ENCODE results near the gene MAPK8.

The MAPK8 gene

DNA sequence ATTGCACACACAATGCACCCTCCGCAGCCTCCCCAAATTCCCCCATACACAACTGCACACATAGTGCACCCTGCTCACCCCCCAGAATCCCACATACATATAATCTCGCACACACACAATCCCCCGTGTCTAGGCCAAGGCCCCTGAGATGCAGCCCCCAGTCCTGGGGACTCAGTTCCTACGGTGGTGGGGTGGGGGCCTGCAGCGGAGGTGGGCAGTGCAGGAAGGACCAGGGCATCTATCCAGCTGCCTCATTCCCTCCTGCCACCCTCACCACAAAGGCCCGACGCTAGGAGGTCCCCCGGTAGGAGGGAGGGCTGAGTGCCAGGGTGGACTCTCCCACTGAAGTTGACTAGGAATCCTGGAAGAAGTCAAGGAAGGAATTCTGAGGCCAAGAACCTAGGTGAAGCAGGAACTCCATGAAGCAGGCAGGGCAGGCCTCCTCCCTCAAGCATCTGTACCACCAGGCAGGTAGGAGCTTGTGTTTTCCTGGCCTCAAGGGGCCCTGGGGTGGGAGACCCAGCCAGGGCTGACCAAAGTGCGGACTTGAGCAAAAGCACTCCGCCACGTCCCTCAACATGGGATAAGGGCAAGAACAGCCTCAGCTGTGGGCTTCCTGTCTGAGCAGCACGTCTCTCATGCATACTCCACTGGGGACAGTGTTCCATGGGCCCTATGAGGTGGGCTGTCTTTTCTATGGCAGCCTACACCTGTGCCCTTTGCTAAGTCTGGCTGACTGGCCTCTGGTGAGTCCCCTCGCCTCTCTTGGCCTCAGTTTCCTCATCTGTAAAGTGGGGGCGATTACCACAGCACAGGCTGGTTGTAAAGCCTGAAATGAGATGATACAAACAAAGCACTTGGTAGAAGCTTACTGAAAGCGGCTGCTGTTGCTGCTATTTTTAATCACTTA lies 145.7 kb downstream of the MAPK8 start:
- DNase-seq, result no peak

DNA sequence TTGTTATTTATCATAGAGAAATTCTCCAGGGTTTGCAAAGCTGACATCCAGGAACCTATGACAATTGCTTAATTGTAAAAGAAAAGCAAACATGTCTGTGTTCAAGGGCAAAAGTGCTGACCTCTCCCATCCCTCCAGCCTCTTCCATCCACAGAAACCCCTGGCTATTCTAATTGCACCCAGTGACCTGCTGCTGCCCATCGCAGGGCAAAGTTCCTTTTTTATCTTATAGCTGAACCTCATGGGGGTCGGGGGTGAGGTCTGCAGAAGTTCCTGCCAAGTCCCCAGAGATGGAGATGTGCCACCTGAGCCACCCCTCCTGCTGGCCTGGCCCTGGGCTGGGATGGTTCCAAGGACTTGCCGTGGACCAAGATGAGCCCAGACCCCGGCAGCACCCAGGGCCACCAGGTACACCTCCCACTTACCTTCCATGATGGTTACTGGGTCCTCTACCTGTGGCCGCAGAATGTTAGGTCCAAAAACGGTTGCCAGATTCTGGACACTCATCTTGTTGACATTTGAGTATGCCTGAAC lies 146.5 kb downstream of the MAPK8 start:
- DNase-seq, result no peak

DNA sequence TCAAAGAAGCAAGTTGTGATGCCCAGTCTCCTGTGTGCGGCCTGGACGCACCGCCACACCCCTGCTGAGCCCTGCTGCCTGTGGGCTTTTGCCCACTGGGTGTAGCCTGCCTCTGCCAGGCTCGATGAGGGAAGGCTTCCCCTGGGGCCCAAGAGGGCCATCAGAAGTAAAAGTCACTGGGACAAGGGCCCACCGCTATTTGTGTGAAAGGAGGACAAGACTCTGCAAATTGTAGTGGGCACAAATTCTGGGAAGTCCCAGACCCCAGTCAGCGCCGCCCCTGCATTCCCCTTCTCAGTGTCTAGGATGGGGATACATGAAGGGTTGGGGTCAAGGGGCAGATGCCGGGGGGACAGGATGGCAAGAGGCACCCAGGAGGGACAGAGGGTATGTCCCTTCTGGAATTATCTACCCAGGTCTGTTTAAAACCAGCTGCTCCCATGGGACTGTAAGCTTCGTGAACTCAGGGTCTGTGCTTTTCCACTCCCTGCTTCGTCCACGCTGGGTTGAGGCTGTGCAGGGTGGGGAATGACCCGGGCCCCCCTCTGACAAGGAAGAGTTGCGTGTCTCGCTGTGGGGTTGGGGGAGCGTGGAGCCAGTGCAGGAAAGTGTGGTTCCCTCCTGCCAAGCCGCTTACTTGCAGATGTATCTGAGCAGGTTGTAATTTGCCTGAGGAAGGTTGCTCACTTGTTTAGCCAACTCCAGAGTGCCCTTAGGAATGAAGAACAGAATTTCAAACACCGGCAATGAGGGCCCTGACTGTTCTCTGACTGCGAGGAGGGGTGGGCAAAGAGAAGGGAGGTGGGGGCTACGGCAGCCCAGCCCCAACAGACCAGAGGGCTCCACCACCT lies 147.2 kb downstream of the MAPK8 start:
- no peak for DNase-seq

DNA sequence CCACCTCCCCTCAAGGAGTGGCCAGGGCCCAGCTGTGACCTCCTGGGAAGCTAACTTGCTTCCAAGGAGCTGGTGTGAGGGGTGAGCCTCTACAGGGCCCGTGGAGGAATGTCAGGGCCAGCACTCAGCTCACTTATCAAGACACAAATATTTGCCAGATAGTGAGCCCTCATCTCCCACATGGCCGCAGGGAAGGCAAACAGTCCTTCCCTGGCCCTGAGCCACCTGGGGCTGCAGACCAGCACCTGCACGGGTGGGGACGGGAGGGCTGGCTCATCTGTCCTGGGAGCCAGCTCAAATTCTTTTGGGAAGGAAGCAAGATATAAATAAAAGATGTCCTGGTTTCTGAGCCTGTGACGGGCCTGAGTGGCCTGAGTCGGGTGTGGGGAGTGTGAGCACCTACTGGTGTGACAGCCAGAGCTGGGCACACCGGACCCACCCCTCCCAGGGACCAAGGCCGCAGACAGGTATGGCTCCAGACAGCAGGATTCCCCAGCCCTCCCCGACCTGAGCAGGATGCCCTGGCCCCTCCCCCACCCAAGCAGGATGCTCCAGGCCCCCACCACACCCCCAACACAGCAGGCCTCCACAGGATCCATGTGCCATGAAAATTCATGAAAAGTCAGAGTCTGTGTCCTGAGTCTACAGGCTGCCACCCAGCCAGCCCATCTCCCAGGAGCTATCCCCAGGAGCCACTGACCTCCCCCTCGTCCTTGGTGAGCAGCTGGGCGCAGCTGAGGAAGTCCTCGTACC lies 148.0 kb downstream of the MAPK8 start:
- DNase-seq, result no peak

DNA sequence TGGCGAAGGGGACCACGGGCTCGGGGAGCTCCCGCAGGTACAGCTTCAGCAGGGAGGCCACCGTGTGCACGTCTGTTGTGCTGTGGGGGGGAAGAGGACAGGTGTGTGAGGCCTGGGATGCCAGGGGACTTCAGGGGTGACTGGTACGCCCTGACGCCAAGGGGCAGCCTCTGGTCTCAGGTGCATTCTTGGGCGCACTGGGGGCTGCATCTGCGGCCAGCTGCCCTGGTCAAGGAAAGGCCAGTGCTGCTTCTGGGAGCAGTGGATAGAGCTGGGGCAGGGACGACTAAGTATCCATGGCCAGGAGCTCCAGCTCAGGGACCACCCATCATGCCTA lies 148.5 kb downstream of the MAPK8 start:
- no peak for DNase-seq

DNA sequence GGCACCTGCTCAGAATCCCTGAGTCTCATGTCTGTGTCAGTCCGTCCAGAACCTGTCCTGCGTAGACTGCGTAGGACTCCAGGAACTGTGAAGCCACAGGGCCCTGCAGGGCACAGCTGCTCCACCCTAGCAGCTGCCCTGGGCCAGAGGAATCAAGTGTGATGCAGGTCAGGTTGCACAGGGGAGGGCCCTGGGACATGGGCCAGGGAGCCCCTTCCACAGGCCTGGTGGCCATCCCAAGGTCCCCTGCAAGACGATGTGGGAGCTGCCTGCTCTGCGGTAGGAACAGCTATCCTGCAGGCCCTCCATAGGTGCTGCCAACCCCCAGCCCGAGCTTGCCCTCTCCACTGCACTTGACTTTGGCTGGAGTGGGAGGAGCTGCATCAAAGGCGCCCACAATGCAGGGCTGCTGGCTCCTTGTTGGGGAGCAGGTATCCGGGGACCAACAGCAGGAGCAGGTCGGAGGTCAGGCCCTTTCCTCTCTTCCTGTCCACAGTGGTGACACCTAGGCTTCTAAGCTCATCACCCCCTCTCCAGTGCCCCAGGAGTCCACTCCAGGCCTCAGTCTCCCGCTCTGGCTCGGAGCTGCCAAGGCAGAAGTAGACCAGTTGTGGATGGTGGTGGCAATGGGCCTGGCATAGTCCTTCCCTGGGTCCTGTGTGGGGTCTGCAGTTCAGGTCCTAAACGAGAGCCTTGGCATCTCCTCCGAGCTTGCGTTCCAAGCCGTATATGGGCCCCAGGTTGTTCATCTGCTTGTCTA lies 149.1 kb downstream of the MAPK8 start:
- DNase-seq, result no peak

DNA sequence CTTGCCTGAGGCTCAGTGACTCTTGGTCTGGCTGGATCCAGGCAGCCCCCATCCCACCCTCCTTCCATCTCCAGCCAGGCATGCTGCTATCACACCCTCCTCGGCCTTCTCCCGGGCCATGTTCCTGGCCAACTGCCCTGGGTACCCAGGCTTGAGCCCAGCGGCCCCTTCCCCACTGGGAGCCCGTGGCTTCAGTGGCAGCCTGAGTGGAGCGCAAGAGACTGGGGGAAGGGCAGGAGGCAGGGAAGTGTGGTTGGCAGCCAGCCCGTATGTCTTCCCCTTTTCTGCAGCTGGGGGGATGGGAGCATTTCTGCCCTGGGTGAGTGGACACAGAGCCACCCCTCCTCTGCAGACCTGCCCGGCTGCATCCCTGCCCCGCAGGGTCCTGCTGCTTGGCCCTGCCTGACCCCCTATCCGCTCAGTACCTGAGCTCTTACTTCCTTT lies 149.9 kb downstream of the MAPK8 start:
- DNase-seq, result no peak

DNA sequence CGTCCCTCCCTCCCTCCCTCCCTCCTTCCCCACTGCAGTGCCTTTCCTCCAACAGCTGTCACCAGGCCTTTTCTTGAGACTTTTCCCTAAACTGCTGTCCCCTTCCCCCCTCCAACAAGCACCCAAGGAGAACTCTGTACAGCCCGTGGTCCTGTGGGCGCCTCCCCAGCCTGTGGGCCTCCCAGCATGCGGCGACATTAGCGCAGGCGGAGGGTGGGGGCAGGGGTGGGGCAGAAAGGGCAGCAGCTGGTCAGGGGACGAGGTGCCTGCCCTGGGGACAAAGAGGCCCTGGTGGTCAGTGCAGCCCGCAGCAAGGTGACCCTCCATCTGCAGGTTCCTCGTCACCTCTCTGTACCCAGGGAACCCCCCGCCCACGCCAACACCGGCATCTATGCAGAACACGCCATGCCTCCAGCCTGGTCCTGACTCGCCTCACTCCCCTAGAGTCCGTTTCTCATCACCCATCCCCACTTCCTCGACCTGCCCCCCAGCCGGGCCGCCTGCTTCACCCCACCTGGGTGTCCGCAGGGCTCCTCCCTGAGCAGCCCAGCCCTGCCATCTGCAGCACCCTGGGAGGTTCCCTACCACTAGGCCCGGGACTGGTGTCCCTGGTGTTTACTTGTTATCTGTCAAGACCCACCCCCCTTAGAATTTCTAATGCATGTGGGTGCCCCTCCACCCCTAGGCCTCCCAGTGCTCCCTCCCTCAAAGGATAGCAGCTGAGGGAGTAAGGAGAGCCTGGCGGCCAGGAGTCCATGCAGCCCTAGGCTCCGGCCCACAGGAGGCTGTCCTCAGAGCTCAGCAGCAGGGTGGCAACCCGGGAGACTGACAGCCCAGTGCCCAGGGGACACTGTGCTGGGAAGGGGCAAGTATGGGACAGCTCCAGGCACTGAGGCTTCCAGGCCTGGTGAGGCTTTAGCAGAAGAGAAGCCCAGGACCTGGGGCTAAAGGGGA lies 150.6 kb downstream of the MAPK8 start:
- DNase-seq, result no peak

DNA sequence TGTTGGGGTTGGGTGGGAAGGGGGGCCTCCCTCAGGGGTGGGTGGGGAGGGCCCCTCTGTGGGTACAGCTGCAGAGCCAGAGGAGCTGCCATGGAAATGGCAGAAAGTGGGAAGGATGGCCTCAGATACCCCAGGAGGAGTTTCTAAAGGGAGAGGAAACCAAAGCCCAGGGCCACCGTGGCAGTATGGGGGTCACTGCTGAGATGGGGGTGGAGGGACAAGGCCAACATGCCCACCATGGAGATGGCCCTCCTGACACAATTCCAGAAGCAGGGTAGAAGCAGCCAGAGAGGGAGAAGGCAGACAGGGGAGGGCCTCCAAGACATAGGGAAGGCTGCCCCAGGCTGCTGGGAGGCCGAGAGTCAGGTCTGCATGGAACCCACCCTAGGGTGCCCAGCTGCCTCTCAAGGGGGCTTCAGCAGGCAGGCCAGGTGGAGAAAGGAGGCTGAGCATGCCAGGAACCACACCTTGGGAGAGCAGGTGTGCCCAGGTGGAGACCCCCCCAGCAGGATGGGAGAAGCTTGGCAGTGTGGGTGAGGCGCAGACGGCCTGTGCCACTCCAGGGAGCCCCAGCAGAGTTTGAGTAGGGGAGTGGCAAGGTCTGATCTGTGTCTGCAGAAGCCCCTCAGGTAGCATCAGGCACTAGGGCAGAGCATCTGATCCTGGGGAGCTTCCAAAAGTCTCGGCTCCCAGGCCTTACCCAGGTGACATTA lies 151.6 kb downstream of the MAPK8 start:
- DNase-seq, result no peak

DNA sequence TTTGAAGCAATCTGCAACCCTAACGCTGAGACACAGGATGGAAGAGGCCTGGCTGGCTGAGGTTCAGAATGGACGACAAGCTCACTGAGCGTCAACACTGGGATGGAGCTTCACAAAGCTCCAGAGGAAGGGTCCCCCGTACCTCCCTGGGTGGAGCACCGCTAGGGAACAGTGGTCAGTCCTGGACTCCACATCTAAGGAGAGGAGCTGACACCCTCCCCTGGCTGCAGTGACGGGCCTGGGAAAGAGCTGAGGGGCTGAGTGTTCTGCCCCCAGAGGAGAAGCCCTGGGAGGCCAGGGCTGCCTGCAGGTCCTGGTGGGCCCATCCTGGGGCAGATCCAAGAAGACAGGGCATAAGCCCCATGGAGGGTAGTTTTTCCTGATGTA lies 152.2 kb downstream of the MAPK8 start:
- DNase-seq, result no peak

DNA sequence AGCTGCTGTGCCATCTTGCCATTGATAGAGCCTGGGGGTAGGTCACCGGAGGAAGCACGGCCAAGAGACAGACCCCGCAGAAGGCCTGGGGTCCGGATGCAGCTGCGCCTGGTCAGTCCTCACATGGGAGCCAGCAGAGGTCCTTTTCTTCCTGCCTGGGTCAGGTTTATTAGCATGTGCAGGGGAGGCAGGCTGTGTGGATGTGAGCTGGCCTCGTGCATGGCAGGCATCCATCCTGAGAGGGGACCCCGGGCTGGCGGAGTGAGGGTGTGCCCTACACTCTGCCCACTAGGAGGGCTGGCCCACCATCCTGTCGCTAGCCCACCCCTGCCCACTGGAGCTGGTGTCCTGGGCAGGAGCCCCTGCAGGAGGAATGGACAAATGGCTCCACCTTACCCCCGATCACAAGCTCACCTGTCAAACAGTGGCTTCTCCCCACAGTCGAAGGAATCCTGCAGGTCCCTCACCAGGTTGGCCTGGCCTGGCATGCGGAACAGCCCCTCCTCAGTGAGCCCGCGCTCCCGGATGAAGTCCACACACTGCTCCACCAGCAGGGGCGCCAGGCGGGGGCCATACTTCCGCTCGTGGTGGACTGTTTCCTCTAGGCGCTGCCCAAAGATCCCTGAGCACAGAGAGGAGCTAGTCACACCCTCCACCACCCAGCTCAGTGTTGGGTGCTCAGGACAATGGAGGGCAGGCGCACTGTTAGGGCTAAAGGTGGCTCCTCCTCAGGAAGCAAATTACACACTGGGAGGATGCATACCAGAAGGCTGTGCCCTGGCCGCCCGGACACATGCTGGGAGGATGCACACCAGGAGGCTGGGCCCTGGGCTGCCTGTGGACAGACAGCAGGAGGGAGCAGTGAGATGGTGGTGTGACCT lies 153.0 kb downstream of the MAPK8 start:
- DNase-seq, result no peak

DNA sequence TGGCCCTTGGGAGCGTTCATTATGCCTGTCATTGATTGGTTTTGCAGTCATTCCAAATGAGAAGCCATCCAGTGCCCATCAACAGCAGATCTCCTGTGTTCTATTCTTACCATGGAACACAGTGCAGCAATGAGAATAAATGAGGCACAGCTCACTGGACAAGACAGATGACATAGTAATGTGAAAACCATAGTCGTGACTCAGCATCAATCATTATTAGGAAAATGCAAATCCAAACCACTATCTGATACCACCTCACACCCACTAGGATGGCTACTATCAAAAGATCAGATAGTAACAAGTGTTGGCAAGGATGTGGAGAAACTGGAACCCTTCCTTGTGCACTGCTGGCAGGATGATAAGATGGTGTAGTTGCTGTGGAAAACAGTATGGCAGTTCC lies 153.7 kb downstream of the MAPK8 start:
- DNase-seq, result no peak

DNA sequence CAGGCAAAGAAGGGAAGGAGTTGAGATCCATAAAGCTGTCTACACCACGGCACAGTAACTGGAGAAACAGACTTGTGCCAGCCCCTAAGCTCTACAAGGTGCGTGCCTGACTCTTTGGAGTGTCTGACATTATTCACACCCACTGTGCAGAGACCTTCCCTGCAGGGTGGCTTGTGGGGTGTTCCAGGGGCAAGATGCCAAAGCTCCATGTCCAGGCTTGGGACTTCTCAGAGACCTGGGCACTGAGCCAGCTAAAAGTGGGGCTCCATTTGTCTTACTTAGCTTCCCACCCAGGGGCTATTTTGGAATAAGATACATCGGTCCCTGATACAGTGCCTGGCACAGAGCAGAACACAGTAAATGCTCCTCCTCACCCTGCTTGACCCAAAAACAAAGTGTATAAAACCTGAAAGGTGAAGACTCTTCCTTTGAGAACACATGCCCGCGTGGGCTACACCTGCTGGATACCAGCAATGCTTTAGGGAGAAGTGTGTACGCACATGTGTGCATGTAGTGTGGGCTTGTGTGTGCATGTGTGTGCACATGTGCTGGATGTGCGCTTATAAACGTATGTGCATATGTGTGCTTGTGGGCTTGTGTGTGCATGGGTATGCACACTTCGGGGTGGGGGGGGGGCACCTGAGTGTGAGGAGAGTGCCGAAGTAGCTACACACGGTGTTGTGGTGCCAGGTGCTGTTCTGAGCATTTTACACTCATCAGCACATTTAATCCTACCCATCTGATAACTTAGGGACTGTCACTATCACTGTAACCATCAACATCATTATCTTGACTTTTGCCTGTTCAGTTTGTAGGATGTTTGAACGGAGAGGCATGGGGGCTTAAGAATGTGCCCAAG lies 155.4 kb downstream of the MAPK8 start:
- DNase-seq, result no peak

DNA sequence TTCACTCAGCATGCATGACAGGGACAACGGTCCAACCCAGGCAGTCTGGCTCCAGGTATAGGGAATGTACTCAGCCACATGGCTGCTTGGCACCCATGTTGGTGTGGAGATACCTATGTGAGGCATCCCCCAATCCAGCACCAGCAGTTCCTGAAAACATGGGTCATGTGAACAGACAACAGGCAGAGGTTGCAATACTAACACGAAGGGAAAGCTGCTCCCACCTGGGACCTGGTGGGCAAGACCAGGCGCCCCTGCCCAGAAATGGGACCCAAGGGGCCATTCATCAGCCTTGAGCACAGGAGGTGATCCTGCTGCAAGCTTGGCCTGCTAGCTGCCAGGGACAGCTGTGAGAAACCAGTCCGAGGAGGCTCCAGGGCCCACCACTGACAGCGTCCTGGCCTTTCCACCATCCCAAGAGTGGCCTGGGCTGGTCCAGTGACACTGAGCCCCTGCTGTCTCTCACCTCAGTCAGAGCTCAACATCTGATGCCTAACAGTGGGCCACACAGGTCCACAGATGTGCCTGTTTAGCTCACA lies 156.1 kb downstream of the MAPK8 start:
- no peak for DNase-seq

DNA sequence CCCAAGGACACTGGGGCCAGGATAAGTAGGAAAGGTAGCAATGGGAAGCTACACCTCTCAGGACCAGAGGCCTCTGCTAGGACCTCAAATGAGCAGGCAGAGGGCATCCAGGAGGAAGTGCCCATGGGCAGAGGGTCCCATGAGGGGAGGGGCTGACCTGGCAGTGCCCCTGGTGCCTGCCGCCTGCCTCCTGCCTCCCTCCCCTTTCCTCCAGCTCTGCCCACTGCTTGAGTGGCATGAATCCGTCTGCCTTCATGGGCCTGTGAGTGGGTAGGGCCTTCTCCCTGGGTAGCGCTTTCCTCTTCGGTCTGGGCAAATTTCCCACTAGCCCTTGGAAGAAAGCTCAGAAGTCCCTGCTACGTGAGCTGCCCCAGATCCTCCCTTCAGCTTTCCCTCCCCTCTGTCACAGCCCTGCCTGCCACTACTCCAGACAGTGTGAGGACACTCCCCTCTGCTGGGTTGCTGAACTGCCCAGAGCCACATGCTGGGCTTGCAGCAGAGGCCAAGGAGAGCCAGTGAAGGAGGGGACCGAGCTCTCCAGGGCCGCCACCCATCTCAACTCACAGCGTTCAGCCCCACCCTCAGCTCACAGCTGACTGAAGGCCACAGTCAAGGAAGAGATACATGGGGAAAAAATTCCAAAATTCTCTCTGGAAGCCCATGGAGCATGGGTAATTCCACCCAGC lies 157.0 kb downstream of the MAPK8 start:
- no peak for DNase-seq

DNA sequence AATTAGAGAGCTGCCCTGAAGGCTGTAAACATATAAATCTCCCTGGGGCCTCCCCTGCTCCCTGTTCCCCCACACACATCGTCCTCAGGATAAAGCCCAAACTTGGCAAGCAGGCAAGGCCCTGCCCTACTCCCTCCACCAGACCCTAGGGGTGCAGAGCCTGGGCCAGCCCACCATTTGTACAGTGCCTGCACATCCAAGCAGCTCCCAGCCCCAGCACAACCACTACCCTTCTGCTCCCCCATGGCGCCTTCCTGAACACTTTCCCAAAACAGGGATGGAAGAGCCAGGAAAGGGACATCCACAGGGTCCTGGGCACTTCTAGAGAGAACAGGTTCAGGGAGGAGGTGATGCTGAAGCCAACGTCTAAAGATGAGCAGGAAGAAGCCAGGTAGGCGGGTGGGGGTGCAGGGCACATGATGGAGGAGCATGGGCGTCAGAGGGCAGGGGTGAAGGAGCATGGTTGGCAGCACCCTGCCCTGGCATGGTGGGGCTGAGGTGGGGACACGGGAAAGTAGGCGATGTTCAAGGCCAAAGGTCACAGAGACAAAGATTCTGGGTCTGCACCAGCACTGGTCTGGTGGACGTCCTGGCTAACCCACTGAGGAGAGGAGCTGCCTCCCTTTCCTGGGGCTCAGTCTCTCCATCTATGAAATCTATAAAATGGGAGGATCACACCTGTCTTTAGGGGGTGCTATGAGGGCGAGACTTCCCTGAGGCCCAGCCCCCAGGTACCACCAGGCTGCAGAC lies 157.8 kb downstream of the MAPK8 start:
- DNase-seq, result no peak

All from NCI-H2029 treated with DMSO at 0.1 percent for 48 hours (cell line).